H1 (cell line): Measurements from ENCODE around the gene TET1. TPM values are rescaled to one million over a fixed set of nuclear protein-coding genes. Genes with fewer than 3 reads are reported as not detected.

Experiments used
- CTCF ChIA-PET: fragments of 300-600 bp; sonication (Branson Sonifier 250); formaldehyde crosslinking; loops from one replicate; lab custom pipeline; 2021; ENCODE audit not compliant: partially characterized antibody; lab: Charles Lee
- POLR2A ChIA-PET: fragments of 300-600 bp; sonication (Branson Sonifier 250); formaldehyde crosslinking; loops from one replicate; lab custom pipeline; 2021; ENCODE audit warnings: inconsistent platforms; ENCODE audit not compliant: partially characterized antibody; lab: Charles Lee
- DNase-seq, 2 experiments: peaks; one replicate each; pipeline versions ENCODE4 v3.0.0 to v3.0.0-alpha.2; 2010 to 2022; ENCODE audit warnings: low spot score in 2 of 2, low read depth in 1 of 2, mixed read lengths in 1 of 2
- FAIRE-seq: peaks from 2 replicates; lab custom pipeline; 2011; peaks lifted over from hg19 to GRCh38; lab: Jason Lieb, UNC
- H2AFZ ChIP-seq: 2 replicates; pipeline ENCODE4 v1.8.1; 2012; ENCODE audit warnings: low read length, inconsistent platforms
- H2AK5ac ChIP-seq: 2 replicates; pipeline ENCODE4 v1.6.1; 2013; ENCODE audit warnings: low read depth, low read length
- H2BK120ac ChIP-seq: replicated peaks from 2 replicates; pipeline ENCODE3; 2013; ENCODE audit warnings: low read depth, low read length, inconsistent platforms
- H2BK12ac ChIP-seq: 2 replicates; pipeline ENCODE4 v1.6.1; 2013; ENCODE audit warnings: low read depth, low read length
- H2BK15ac ChIP-seq: 2 replicates; pipeline ENCODE4 v1.6.1; 2013; ENCODE audit warnings: low read length
- H2BK20ac ChIP-seq: 2 replicates; pipeline ENCODE4 v1.6.1; 2013; ENCODE audit warnings: low read length
- H2BK5ac ChIP-seq: 2 replicates; pipeline ENCODE4 v1.6.1; 2013; ENCODE audit warnings: low read depth, low read length
- H3K14ac ChIP-seq: 2 replicates; pipeline ENCODE4 v1.6.1; 2013; ENCODE audit warnings: inconsistent platforms; ENCODE audit not compliant: insufficient read length
- H3K18ac ChIP-seq: 2 replicates; pipeline ENCODE4 v1.6.1; 2013; ENCODE audit warnings: low read length; ENCODE audit errors: extremely low read depth
- H3K23ac ChIP-seq: 2 replicates; pipeline ENCODE4 v1.6.1; 2013; ENCODE audit warnings: inconsistent platforms; ENCODE audit not compliant: insufficient read length
- H3K23me2 ChIP-seq: 2 replicates; pipeline ENCODE4 v1.6.1; 2013; ENCODE audit warnings: low read depth, low read length
- H3K27ac ChIP-seq: 2 replicates; pipeline ENCODE4 v1.6.1; 2011; ENCODE audit warnings: low read depth, low read length, inconsistent platforms
- H3K27me3 ChIP-seq, 4 experiments: replicated peaks in 1 of 4; 1 replicate in 1 of 4; 2 replicates in 3 of 4; pipeline versions ENCODE4 v1.6.1 to v1.8.1; 2011 to 2013; ENCODE audit warnings: low read length in 3 of 4, mild to moderate bottlenecking in 3 of 4, inconsistent platforms in 2 of 4, mixed read lengths in 2 of 4, moderate library complexity in 1 of 4; ENCODE audit not compliant: control insufficient read depth in 3 of 4, insufficient read depth in 3 of 4; ENCODE audit errors: extremely low read depth in 1 of 4
- H3K36me3 ChIP-seq, 4 experiments: 2 replicates each; pipeline versions ENCODE4 v1.6.1 to v1.8.1; 2011 to 2013; ENCODE audit warnings: mild to moderate bottlenecking in 4 of 4, low read length in 3 of 4, moderate library complexity in 2 of 4, control low read depth in 1 of 4, inconsistent platforms in 1 of 4; ENCODE audit not compliant: insufficient read depth in 4 of 4, control insufficient read depth in 2 of 4
- H3K4ac ChIP-seq: replicated peaks from 2 replicates; pipeline ENCODE3; 2013; ENCODE audit warnings: low read length, low read depth, mixed read lengths, inconsistent platforms; ENCODE audit not compliant: insufficient read length
- H3K4me1 ChIP-seq, 4 experiments: replicated peaks in 1 of 4; 1 replicate in 1 of 4; 2 replicates in 3 of 4; pipeline versions ENCODE4 v1.6.1 to v1.8.1; 2011 to 2013; ENCODE audit warnings: low read length in 3 of 4, inconsistent platforms in 2 of 4, mixed read lengths in 1 of 4; ENCODE audit not compliant: insufficient read depth in 4 of 4, control insufficient read depth in 3 of 4
- H3K4me2 ChIP-seq, 2 experiments: 2 replicates each; pipeline versions ENCODE4 v1.6.1 to v1.8.1; 2011 to 2013; ENCODE audit warnings: low read depth in 2 of 2, low read length in 2 of 2, control low read depth in 1 of 2, inconsistent platforms in 1 of 2, mild to moderate bottlenecking in 1 of 2; ENCODE audit not compliant: insufficient read depth in 1 of 2
- H3K4me3 ChIP-seq, 4 experiments: fragments of 200-600, 300-600 bp in 1 of 4; sonication (generic), shearing (Covaris generic), sonication (Bioruptor Twin) in 1 of 4; 2 replicates each; pipeline versions ENCODE4 v1.5.1 to v1.8.1; 2011 to 2016; ENCODE audit warnings: low read length in 4 of 4, low read depth in 3 of 4, control low read depth in 2 of 4, inconsistent platforms in 2 of 4, mild to moderate bottlenecking in 2 of 4, mixed read lengths in 1 of 4, moderate library complexity in 1 of 4; ENCODE audit not compliant: insufficient read depth in 2 of 4; ENCODE audit errors: extremely low read depth in 1 of 4
- H3K56ac ChIP-seq: replicated peaks from 2 replicates; pipeline ENCODE3; 2013; ENCODE audit warnings: low read depth, mild to moderate bottlenecking, mixed read lengths, low read length, inconsistent platforms; ENCODE audit not compliant: insufficient read length
- H3K79me1 ChIP-seq: 2 replicates; pipeline ENCODE4 v1.6.1; 2013; ENCODE audit warnings: low read depth, low read length, control low read depth
- H3K79me2 ChIP-seq, 2 experiments: 2 replicates each; pipeline versions ENCODE4 v1.6.1 to v1.8.1; 2012 to 2013; ENCODE audit warnings: low read length in 2 of 2, mild to moderate bottlenecking in 2 of 2, inconsistent platforms in 1 of 2; ENCODE audit not compliant: insufficient read depth in 2 of 2, control insufficient read depth in 1 of 2
- H3K9ac ChIP-seq, 4 experiments: replicated peaks in 1 of 4; 1 replicate in 1 of 4; 2 replicates in 3 of 4; pipeline versions ENCODE4 v1.6.1 to v1.8.1; 2011 to 2013; ENCODE audit warnings: low read depth in 3 of 4, low read length in 3 of 4, control low read depth in 2 of 4, mild to moderate bottlenecking in 2 of 4, moderate library complexity in 2 of 4, inconsistent platforms in 1 of 4; ENCODE audit errors: extremely low read depth in 1 of 4
- H3K9me3 ChIP-seq, 2 experiments: 2 replicates each; pipeline versions ENCODE4 v1.6.1 to v1.8.1; 2012 to 2013; ENCODE audit warnings: mild to moderate bottlenecking in 2 of 2, moderate library complexity in 2 of 2, control low read depth in 1 of 2, inconsistent platforms in 1 of 2, low read depth in 1 of 2, low read length in 1 of 2, mixed read lengths in 1 of 2; ENCODE audit not compliant: insufficient read depth in 2 of 2
- H4K20me1 ChIP-seq, 2 experiments: replicated peaks in 1 of 2; 2 replicates each; pipeline versions ENCODE3 to v1.8.1; 2011 to 2013; ENCODE audit warnings: inconsistent platforms in 2 of 2, low read length in 2 of 2, mild to moderate bottlenecking in 1 of 2; ENCODE audit not compliant: insufficient read depth in 2 of 2, control insufficient read depth in 1 of 2
- H4K5ac ChIP-seq: 2 replicates; pipeline ENCODE4 v1.6.1; 2013; ENCODE audit warnings: low read length, low read depth, mixed read lengths, inconsistent platforms; ENCODE audit not compliant: insufficient read length
- H4K8ac ChIP-seq: 2 replicates; pipeline ENCODE4 v1.8.0; 2013; ENCODE audit warnings: mild to moderate bottlenecking, moderate library complexity, low read length, inconsistent platforms; ENCODE audit not compliant: insufficient read depth; ENCODE audit errors: extremely low read depth
- H4K91ac ChIP-seq: replicated peaks from 2 replicates; pipeline ENCODE3; 2013; ENCODE audit warnings: low read length, mixed read lengths, inconsistent platforms; ENCODE audit not compliant: insufficient read length
- HDAC2 ChIP-seq, 2 experiments: fragments of 300-600 bp in 1 of 2; sonication (generic) in 1 of 2; IDR thresholded peaks; 2 replicates each; pipeline ENCODE4 v1.6.1; 2011 to 2012; ENCODE audit warnings: low read depth in 2 of 2, low read length in 2 of 2, mild to moderate bottlenecking in 2 of 2, moderate library complexity in 2 of 2, borderline replicate concordance in 1 of 2, inconsistent platforms in 1 of 2
- POU5F1 ChIP-seq: IDR thresholded peaks from 2 replicates; pipeline ENCODE4 v1.6.1; 2011; ENCODE audit warnings: low read depth, mild to moderate bottlenecking, low read length, moderate library complexity
- WGBS, 2 experiments: shearing (Covaris generic) in 1 of 2; methylation state at CpG; one replicate each; pipeline versions ENCODE4 v1.1.6 to v1.1.7; 2013 to 2015; ENCODE audit warnings: low lambda C conversion rate in 2 of 2, mixed read lengths in 2 of 2, inconsistent platforms in 1 of 2, low coverage in 1 of 2, missing lambda C conversion rate in 1 of 2; ENCODE audit not compliant: insufficient replicate concordance in 2 of 2, insufficient coverage in 1 of 2, insufficient read length in 1 of 2; ENCODE audit errors: extremely low coverage in 1 of 2, missing lambda C conversion rate in 1 of 2; 5-methylcytosine and 5-hydroxymethylcytosine counted together
- polyA plus RNA-seq, 7 experiments: library from polyadenylated mRNA; depleted of rRNA in 3 of 7; stranded (reverse) in 5 of 7; unstranded in 2 of 7; fragments of >200 nt in 5 of 7; fragments of 200-250 nt in 2 of 7; gene quantifications; 1 replicate in 5 of 7; 2 replicates in 1 of 7; 4 replicates in 1 of 7; pipeline versions ENCODE4 v1.2.1 to v1.2.3, GENCODE V29; 2011 to 2013; ENCODE audit warnings: missing spikeins in 2 of 7, mixed read lengths in 2 of 7
- total RNA-seq: library from RNA; stranded (reverse); fragmentation: NEBNext Ultra II Directional; extraction: Animal tissue kit (Norgen Biotek cat#: 25700); gene quantifications from 2 replicates; pipeline ENCODE4 v1.2.1, GENCODE V29; 2021

The TET1 gene
- total and polyA plus RNA-seq, 2 of the 8 experiments (the other 6 are each of a cell fraction or from before 2014, with no cell fraction given) = 15.2 to 69.3 TPM

DNA sequence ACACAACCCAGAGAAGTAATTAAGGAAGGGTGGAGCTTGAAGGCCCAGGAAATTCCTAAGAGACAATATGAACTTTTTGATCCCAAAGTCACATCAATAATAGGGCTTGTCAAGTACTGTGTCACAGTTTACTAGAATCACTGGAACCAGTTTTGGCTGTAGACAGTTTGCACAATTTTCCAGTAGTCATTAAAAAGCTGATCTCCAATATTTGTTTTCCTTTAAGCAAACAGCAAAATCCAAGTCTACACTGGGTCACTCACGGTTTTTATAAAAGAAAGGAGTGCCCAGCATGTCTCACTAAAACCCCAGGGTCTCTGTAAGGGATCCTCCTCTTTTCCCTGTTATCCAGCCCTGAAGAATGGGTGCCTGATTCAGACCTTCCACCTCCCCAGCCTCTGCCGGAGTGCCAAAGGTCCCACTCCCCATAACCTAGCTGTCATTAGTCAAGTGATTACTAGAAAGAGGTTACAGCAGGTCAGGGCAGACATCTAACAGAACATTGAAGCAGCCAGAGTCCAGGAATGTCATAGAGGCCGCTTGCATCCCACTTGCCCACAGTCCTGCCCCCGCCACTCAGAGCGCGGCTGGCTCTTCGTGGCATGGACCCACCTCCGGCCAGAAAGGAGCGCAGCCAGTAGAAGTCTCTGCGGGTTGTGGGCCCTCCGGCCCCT is 33.4 kb upstream of the TET1 start:
- H3K4me3 ChIP-seq = peak overlapping the region; percentile 52 to 94 (median 92)
- no peaks in the 10 kb centered on the region; the same call in 1 of the 2 replicates for H3K23me2 ChIP-seq
- no peak overlapping the region for H2BK5ac ChIP-seq
- no peaks in the 10 kb centered on the region for H3K36me3 ChIP-seq
- CTCF ChIA-PET = interaction anchor here (0.6 to 1.0 kb wide), 2 partner anchors 11 to 369 kb away, joined by 3 to 4 read pairs; no protein-coding TSS in a partner anchor
- 0 out of 2 replicates have a peak overlapping the region, but pooled peaks have one; percentile 18 for H3K27ac ChIP-seq
- WGBS, 2 experiments = 10% methylated on average over 11 of the region's 11 CpGs; no CpG with 5 or more reads in 1 of the 2 experiments
- H3K4me1 ChIP-seq = no peaks in the 10 kb centered on the region; a peak in 1 of 7 replicates
- DNase-seq (no peak), FAIRE-seq (no peak)
- TF ChIP-seq HDAC2 (IDR thresholded peaks at IDR 0.05; ENCODE audit: borderline replicate concordance in 1 of 2, low read depth in 2 of 2, low read length in 2 of 2) (peak in 1 of 2 experiments; percentile 87; a peak in 1 of 4 replicates), POU5F1 (no peak)
- H3K14ac ChIP-seq = no peak overlapping the region
- no peak overlapping the region for H4K91ac ChIP-seq
- H3K9me3 ChIP-seq = no peaks in the 10 kb centered on the region
- peak overlapping the region; percentile 13 to 68 (median 63) for H3K9ac ChIP-seq
- POLR2A ChIA-PET = interaction anchor here (0.8 to 1.2 kb wide), 6 partner anchors 9 to 195 kb away, joined by 3 read pairs; partner anchors contain the start of genes CCAR1, DNA2 and TET1
- H4K8ac ChIP-seq = 0 out of 2 replicates have a peak overlapping the region, but pooled peaks have one; percentile 28
- peak overlapping the region; percentile 58 to 83 for H3K4me2 ChIP-seq
- H3K56ac ChIP-seq = no peak overlapping the region
- no peaks in the 10 kb centered on the region; the same call in 1 of the 2 replicates for H3K79me1 ChIP-seq
- no peaks in the 10 kb centered on the region for H3K27me3 ChIP-seq
- no peak overlapping the region for H4K5ac ChIP-seq
- H2BK20ac ChIP-seq = no peak overlapping the region
- H4K20me1 ChIP-seq = no peaks in the 10 kb centered on the region
- H2AFZ ChIP-seq = peak overlapping the region; percentile 70
- no peak overlapping the region for H2BK15ac ChIP-seq
- H2BK120ac ChIP-seq = no peak overlapping the region
- H3K79me2 ChIP-seq = peaks cover 0 to 4% of the 10 kb centered on the region in 2 experiments; a peak in 1 of 4 replicates
- H3K18ac ChIP-seq = no peak overlapping the region
- H2BK12ac ChIP-seq = no peak overlapping the region
- no peak overlapping the region for H3K23ac ChIP-seq
- no peak overlapping the region for H2AK5ac ChIP-seq
- H3K4ac ChIP-seq = no peak overlapping the region
